ENCODE data around the gene CORIN.
"Not testable (repeated sequence)": the region's sequence is repeated elsewhere in the genome, so short reads cannot be mapped to it uniquely, and the experiment has no call there.

Gene CORIN

GRCh38 chr4:47713129-47713834 lies 124.6 kb downstream of the CORIN start:
- no peak overlapping the region for H3K4me3 ChIP-seq (ENCODE audit: low read depth, low read length)
- no peak for DNase-seq (ENCODE audit: low read depth, low spot score)
- POLR2A ChIA-PET: no interaction called here
- TF ChIP-seq CTCF (IDR thresholded peaks at IDR 0.05; ENCODE audit: insufficient read depth, low read length, missing control alignments): no peak
- CTCF ChIA-PET: interaction anchor here (0.8 to 4.6 kb wide), 9 partner anchors 8 to 227 kb away, joined by 3 to 37 read pairs (median 4); no protein-coding TSS in a partner anchor

- no peak overlapping the region for H3K4me3 ChIP-seq (ENCODE audit: low read depth, low read length)
- CTCF ChIA-PET: interaction anchor here (1.1 to 17.4 kb wide), 5 partner anchors 9 to 228 kb away, joined by 3 to 433 read pairs (median 5); partner anchors contain the start of gene CORIN
- DNase-seq (ENCODE audit: low read depth, low spot score): no peak
- no peak for TF ChIP-seq CTCF (IDR thresholded peaks at IDR 0.05; ENCODE audit: insufficient read depth, low read length, missing control alignments)
- POLR2A ChIA-PET: no interaction called here
Observed at GRCh38 chr4:47711646-47712045, 126.2 kb downstream of the CORIN start.

GRCh38 chr4:47711183-47711582 lies 126.7 kb downstream of the CORIN start:
- H3K4me3 ChIP-seq (ENCODE audit: low read depth, low read length): no peak overlapping the region
- no peak for DNase-seq (ENCODE audit: low read depth, low spot score)
- no peak for TF ChIP-seq CTCF (IDR thresholded peaks at IDR 0.05; ENCODE audit: insufficient read depth, low read length, missing control alignments)
- CTCF ChIA-PET: interaction anchor here (1.1 to 17.4 kb wide), 4 partner anchors 8 to 128 kb away, joined by 3 to 433 read pairs (median 6); partner anchors contain the start of gene CORIN
- POLR2A ChIA-PET: no interaction called here

- H3K4me3 ChIP-seq (ENCODE audit: low read depth, low read length); DNase-seq (ENCODE audit: low read depth, low spot score); POLR2A ChIA-PET: not testable (repeated sequence)
- CTCF ChIA-PET: interaction anchor here (0.6 to 17.4 kb wide), 30 partner anchors 8 to 237 kb away, joined by 3 to 433 read pairs (median 8); partner anchors contain the start of genes CORIN and NFXL1
Observed at GRCh38 chr4:47706352-47706751, 131.5 kb downstream of the CORIN start.

- ChIA-PET CTCF (interaction anchor here (0.6 to 17.4 kb wide), 55 partner anchors 8 to 238 kb away, joined by 3 to 433 read pairs (median 5); partner anchors contain the start of genes CORIN and NFXL1), POLR2A (interaction anchor here (0.6 kb wide), 1 partner anchor 220 kb away, joined by 3 read pairs; the partner anchor contains the start of gene ATP10D)
- no peak overlapping the region for H3K4me3 ChIP-seq (ENCODE audit: low read depth, low read length)
- DNase-seq (ENCODE audit: low read depth, low spot score): no peak
- TF ChIP-seq CTCF (IDR thresholded peaks at IDR 0.05; ENCODE audit: insufficient read depth, low read length, missing control alignments): no peak
Observed at GRCh38 chr4:47705326-47705981, 132.4 kb downstream of the CORIN start.

GRCh38 chr4:47704693-47705325 lies 133.1 kb downstream of the CORIN start:
- POLR2A ChIA-PET: interaction anchor here (0.6 kb wide), 1 partner anchor 220 kb away, joined by 3 read pairs; the partner anchor contains the start of gene ATP10D
- no peak for DNase-seq (ENCODE audit: low read depth, low spot score)

More at GRCh38 chr4:47704693-47705325, 133.1 kb downstream of the CORIN start:
- CTCF ChIA-PET: interaction anchor here (0.6 to 17.4 kb wide), 50 partner anchors 8 to 254 kb away, joined by 3 to 433 read pairs (median 5); partner anchors contain the start of genes CORIN and NFXL1
- no peak overlapping the region for H3K4me3 ChIP-seq (ENCODE audit: low read depth, low read length)
- TF ChIP-seq CTCF (IDR thresholded peaks at IDR 0.05; ENCODE audit: insufficient read depth, low read length, missing control alignments): peak; percentile 73

Data from AG04449 (cell line).